GM13977 (cell line): ENCODE measurements around the gene FAM168A.
A peak's percentile ranks its signal among the peaks of the same experiment; 100 is the strongest.

Experiments used
- DNase-seq: peaks from one replicate; pipeline ENCODE4 v3.0.0; 2012; ENCODE audit warnings: low spot score
- CTCF ChIP-seq: IDR thresholded peaks from 2 replicates; pipeline ENCODE4 v1.5.1; 2012; ENCODE audit warnings: mild to moderate bottlenecking, control low read depth; ENCODE audit not compliant: insufficient read depth; ENCODE audit errors: extremely low read depth, missing control alignments
- in situ Hi-C: fragments of 300-500 bp; cut with MboI; formaldehyde crosslinking; loops from one replicate; pipeline ENCODE4 v1.12.0; 2022; ENCODE audit warnings: low sequenced_read_pairs, low pct_unique_long_range_greater_than_20kb, mixed read lengths, inconsistent platforms; ENCODE audit not compliant: unreplicated experiment

Gene FAM168A

DNA sequence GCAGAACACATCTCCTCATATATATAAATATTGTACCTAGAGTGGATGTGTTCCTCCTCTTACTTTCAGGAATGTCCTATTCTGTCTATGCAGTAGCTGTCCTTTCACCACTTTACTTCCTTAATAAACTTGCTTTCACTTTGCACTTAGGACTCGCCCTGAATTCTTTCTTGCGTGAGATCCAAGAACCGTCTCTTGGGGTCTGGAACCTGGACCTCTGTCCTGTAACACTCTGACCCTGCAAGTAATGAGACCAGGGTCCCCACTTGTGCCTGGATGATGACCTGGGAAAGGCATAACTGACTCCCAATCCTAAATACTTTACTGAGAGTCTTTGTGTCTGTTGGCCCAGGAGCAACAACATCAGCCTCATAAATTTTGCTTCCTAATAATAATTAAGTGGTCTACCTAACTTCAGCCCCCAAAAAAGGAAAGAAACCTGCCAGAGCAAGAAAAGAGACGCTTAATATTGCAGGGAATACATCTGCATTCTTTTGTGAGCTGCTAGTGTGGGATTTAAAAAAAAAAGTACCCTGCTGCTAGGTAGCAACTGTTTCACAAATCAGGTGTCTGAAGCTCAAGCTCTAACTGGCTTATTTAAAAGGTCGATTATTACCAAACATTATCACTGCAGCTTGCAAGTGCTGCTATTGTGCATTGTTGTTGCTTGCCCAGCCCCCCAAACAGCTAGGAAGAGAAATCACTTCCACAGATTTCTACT lies 69.3 kb downstream of the FAM168A start:
- no peak for TF ChIP-seq CTCF
- no peak for DNase-seq
- in situ Hi-C loops: no loop called here

DNA sequence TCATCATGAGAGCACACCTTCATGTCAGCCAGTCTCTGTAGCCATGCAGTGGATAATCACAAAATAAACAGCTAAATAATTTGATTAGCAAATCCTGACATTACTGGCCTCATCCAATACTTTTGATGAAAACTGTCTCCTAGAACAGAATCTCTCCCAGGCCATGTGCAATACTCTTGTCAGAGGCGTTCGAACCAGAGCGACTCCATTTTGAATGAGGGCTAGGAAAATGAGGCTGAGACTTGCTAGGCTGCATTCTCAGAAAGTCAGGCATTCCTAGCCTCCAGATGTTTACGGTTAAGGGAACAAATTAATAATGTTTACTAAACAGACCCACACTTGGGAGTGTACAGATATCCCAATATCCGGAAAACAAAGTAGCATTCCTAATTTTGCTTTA lies 69.9 kb downstream of the FAM168A start:
- in situ Hi-C loops: no loop called here

DNA sequence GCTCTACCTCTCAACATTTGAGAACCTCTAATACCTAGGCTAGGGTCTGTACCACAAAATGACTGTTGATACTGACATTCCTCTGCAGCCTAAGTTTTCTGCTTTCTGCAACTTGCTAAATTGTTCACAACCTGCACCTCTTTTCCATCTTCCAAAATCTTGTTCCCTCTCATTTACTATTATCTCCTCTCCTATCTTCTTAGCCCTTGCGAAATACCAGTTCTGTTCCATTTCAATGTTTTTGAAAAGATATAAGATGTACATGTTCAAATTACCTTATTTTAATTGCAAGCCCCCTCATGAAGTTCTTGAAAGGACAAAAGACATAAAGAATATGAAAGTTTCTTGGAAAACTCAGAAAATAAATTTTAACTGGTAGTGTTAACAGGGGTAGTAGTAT lies 72.3 kb downstream of the FAM168A start:
- no peak for DNase-seq
- in situ Hi-C loops: no loop called here
- no peak for TF ChIP-seq CTCF

More for the DNA sequence above, 69.9 kb downstream of the FAM168A start:
- no peak for DNase-seq
- no peak for TF ChIP-seq CTCF

DNA sequence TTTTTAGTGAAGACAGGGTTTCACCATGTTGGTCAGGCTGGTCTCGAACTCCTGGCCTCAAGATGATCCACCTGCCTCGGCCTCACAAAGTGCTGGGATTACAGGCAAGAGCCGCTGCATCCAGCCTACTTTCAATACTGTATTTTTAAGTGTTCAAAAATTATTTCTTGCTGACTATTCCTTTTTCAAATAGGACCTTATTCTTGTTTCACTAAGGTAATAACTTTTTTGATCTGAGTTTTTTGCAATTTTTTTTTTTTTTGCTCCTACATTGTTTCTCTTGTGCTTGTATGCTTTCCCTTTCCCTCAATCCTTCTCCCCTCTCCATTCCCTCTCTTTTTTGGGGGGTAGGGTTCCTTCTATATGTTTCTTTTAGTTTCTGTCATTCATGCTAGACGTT lies 73.1 kb downstream of the FAM168A start:
- DNase-seq: no peak
- TF ChIP-seq CTCF: no peak
- in situ Hi-C loops: no loop called here

DNA sequence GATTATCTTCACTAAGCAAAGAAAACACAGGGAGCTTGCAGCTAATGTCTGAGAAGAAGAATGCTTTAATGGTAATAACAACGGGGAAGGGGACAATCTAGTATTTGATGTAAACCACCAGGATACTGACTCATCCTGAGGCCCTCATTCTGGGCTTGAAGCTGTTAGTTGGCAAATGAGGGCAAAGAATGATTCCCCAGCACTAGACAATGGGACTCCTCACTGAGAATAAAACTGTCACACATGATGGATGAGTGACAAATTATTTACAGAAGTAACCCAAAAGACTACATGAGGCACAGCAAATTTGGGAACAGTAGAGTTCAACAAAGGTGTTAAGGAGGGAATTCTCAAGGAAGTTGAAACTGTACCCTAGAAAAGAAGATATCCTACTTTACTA lies 76.3 kb downstream of the FAM168A start:
- TF ChIP-seq CTCF: no peak
- DNase-seq: no peak
- in situ Hi-C loops: no loop called here

DNA sequence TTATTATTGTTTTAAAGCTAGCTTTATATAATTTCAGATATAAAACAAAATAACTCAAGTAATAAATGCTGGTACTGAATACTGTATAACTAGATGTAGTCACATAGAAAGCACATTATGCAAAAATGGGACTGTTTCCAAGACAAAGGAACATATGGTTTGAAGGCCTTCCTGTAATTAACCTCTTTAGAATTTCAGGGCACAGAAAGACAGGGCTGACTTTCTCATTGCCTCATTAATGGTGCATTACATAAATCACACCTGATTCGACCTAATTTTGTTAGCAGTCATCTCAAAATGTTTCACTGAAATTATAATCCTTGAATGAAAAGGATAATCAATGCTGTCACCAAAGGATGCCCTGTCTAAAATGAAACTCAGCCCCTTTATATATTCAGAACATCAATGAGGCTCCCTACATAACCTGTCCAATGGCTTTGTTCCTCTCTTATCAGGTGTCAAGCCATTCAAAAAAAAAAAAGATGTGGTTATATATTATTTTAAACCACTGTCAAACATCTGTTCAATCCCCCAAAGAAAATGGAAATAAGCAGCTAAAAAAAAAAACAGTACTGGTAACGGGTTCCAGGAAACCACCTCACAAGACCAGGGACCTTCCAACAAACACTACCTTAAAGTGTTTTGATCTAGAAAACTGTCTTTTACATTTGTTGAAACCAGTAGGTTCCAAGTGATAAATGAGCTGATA lies 77.4 kb downstream of the FAM168A start:
- peak; percentile 39 for DNase-seq
- in situ Hi-C loops: no loop called here
- TF ChIP-seq CTCF: no peak
